HTERT RPE-1 (cell line): Measurements from ENCODE around the gene ESPL1.

Experiments used
- in situ Hi-C: fragments of 300-500 bp; cut with MboI; formaldehyde crosslinking; loops from 4 replicates; pipeline ENCODE4 v1.14.3; 2020; ENCODE audit warnings: low sequenced_read_pairs

ESPL1 gene

GRCh38 chr12:53230108-53230845, 37.8 kb upstream of the ESPL1 start:
- in situ Hi-C loops, result no loop called here

- in situ Hi-C loops, result no loop called here
Observed at GRCh38 chr12:53231671-53231920, 36.5 kb upstream of the ESPL1 start.

- in situ Hi-C loops, result no loop called here
Observed at GRCh38 chr12:53231921-53232645, 36.0 kb upstream of the ESPL1 start, which contains the start of gene RARG. TSS of gene RARG (minus strand) at chr12:53232209. CDS start at chr12:53227545, 4,664 bp downstream.

GRCh38 chr12:53232646-53233461, 35.2 kb upstream of the ESPL1 start:
- in situ Hi-C loops, result no loop called here

- in situ Hi-C loops, result no loop called here
Observed at GRCh38 chr12:53233671-53234121, 34.4 kb upstream of the ESPL1 start.

GRCh38 chr12:53234271-53234914, 33.7 kb upstream of the ESPL1 start:
- in situ Hi-C loops, result no loop called here

GRCh38 chr12:53235164-53235563, 32.9 kb upstream of the ESPL1 start:
- in situ Hi-C loops, result no loop called here

GRCh38 chr12:53235742-53236442, 32.2 kb upstream of the ESPL1 start:
- in situ Hi-C loops, result no loop called here

- in situ Hi-C loops, result no loop called here
Observed at GRCh38 chr12:53236443-53237111, 31.5 kb upstream of the ESPL1 start.

GRCh38 chr12:53239643-53240258, 28.3 kb upstream of the ESPL1 start:
- in situ Hi-C loops, result no loop called here

- in situ Hi-C loops, result no loop called here
Observed at GRCh38 chr12:53241623-53242412, 26.3 kb upstream of the ESPL1 start.

GRCh38 chr12:53244337-53244736, 23.8 kb upstream of the ESPL1 start:
- in situ Hi-C loops, result no loop called here

- in situ Hi-C loops, result no loop called here
Observed at GRCh38 chr12:53245286-53245685, 22.8 kb upstream of the ESPL1 start.

GRCh38 chr12:53251477-53252348, 16.4 kb upstream of the ESPL1 start:
- in situ Hi-C loops, result no loop called here

- in situ Hi-C loops, result no loop called here
Observed at GRCh38 chr12:53252349-53252916, 15.7 kb upstream of the ESPL1 start.

GRCh38 chr12:53253298-53253697, 14.8 kb upstream of the ESPL1 start:
- in situ Hi-C loops, result no loop called here

- in situ Hi-C loops, result no loop called here
Observed at GRCh38 chr12:53254816-53255545, 13.1 kb upstream of the ESPL1 start.
